ENCODE measurements around the gene SMG9.
"Not testable (repeated sequence)": the region's sequence is repeated elsewhere in the genome, so short reads cannot be mapped to it uniquely, and the experiment has no call there.

SMG9 gene

DNA sequence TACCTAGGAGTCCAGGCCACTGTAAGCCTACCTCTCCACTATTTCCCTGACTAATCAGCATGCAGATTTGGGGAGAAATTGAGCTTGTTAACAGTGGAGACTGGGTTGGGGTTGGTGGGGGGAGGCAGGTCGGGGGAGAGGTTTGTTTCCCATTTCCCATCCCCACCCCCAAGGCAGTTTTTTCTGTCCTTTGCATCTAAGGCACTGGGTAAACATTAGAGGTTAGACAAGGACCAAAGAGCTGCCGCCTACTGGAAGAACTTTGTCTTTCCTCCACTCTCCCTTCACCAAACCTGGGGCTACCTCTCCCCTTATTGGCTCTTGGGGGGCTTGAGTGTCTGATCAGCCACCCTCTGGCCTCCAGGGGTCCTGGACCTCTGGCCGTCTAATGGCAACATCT is 25.1 kb upstream of the SMG9 start:
- DNase-seq, result no peak

GRCh38 chr19:43779147-43779819 is 24.5 kb upstream of the SMG9 start:
- no peak for DNase-seq

DNA sequence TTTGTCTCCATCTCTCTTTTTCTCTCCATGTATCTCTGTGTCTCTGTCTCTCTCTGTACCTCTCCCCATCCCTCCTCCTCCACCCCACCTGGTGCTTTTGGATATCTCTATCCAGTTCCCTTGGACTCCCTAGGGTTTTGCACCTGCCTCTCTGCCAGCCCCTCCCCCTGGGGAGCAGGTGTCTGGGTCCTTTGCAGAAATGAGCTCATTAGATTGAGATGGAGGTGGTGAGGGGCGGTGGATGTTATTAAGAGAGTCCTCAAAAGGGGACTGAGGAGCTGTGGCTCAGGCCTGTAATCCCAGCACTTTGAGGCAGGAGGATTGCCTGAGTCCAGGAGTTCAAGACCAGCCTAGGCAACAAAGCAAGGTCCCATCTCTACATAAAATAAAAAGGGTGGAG is 23.9 kb upstream of the SMG9 start:
- no peak for DNase-seq

DNA sequence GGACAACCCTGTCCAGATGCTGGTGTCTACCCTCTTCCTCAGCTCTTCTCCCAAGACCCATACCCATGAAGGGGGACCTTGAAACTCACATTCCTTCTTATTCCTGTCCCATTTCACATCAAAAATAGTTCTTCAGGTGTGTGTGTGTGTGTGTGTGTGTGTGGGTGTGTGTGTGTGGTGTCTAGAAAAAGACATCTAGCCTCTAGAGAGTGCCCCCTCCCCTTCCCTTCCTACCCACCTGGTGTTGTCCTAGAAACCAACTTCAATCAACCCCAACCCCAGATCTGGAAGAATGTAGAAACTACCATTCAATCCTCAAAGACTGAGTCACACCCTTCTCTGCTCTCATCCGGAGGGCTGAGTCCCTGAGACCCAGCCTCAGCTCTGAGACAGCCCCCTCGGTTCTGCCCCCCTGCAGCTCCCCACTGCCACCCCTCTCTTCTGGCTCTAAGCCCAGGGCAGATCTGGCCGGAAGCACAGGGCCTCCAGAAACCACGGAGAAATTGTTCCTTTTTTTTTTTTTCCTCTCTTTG is 22.5 kb upstream of the SMG9 start:
- DNase-seq, result peak in 1 of 2 donors; percentile 91

- DNase-seq, result no peak
Observed at GRCh38 chr19:43776286-43776685, 21.5 kb upstream of the SMG9 start.

GRCh38 chr19:43775299-43775890 is 20.6 kb upstream of the SMG9 start:
- DNase-seq, result no peak

DNA sequence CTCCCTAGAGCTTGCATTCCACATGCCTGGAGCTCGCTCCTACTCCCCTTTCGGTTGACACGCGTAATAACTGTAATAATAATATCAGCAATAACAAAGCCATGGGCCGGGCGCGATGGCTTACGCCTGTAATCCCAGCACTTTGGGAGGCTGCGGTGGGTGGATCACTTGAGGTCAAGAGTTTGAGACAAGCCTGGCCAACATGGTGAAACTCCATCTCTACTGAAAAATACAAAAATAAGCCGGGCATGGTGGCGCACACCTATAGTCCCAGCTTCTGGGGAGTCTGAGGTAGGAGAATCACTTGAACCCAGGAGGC is 20.1 kb upstream of the SMG9 start:
- DNase-seq, result not testable (repeated sequence)

GRCh38 chr19:43774103-43774939 is 19.6 kb upstream of the SMG9 start:
- DNase-seq, result no peak

DNA sequence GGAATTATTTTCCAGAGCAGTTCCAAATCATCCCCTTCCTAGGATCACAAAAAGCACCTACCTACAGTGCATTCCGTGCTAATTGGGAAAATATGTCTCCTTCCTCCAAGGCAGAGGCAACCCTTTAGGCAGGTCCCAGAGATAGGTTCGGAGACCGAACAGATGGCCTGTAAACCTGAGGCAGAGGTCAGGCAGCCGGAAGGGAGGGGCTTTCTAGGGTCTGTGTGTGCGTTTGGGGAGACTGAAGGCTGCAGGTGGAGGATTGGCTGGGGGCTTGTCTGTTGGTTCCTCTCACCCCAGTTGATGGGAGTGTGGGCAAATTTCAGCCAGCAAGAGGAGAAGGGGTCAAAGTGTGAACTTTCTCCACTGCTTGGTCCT is 19.0 kb upstream of the SMG9 start:
- no peak for DNase-seq

GRCh38 chr19:43769256-43769655 is 14.5 kb upstream of the SMG9 start:
- no peak for DNase-seq

DNA sequence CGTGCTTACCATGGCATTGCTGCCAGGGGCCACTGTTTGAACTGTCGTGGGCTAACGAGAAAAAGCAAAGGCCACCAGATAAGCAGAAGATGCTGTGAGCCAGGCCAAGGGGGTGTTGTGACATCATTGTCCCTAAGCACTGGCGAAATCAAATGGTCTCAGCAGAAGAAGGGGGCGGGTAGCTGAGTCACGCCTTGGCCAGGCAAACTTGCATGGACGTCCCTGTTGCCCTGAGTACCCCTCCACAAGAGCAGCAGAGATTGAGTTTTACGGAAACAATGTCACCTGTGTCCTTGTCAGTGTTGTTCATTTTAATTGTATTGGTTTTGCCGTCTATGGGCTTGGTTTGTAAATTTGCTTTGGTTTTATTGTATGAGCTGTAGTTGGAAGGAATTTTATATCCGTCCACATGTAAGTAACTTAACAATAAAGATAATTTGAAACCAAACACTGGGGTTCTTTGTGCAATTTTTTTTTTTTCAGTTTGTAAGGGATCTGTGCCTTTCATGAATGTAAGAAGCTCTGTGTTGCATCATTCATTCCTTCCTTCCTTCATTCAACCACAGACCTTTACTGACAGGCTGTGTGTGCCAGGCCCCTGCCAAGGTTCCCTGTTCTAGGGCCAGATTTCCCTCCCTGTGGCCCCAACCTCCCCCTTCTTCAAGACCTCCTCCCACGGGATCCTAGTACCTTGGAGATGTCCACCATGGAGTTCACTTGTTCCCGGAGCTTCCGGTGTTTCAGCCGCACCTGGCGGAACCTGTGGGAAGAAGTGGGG is 13.7 kb upstream of the SMG9 start:
- peak in 1 of 2 donors; percentile 27 for DNase-seq

- DNase-seq, result no peak
Observed at GRCh38 chr19:43767818-43768217, 13.1 kb upstream of the SMG9 start.

- DNase-seq, result no peak
Observed at GRCh38 chr19:43767316-43767715, 12.6 kb upstream of the SMG9 start.

GRCh38 chr19:43766755-43767043 is 11.9 kb upstream of the SMG9 start:
- DNase-seq, result no peak

DNA sequence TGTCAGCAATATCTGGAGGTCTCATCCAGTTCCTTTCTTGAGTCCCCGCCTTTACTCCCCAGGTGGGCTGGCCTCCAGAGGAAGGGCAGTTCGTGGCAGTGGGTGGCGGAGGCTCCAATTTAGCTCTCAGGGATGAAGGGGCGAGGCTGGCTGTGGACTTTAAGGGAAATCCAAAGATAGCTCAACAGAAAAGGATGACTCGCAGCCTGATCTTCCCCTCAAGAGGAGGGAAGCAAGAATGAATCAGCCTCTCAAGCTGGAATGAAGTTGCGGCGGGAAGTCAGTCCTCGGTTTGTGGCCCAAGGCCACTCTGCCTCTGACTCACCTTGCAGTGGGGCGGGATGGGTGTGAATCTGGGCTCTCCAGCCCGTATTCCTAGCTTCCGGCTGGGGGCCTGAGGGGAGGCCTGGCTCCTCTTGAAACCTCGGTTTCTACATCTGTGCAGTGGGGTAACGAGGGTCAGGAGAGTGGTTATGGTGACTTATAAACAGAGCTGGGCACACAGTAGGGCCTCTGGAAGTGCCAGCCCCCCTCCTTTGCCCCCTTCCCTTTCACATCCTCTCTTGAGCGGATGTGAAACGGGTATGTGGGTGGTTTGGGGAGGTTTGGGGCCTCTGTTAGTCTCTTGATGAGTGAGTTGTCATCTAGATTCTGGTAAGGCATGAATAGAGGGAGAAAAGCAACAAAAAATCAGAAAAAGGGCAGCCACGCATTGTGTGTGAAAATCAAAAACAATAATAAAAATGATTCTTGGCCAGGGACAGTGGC is 10.5 kb upstream of the SMG9 start:
- DNase-seq, result peak; percentile 64 to 79

- not testable (repeated sequence) for DNase-seq
Observed at GRCh38 chr19:43764684-43765083, 9.9 kb upstream of the SMG9 start.

DNA sequence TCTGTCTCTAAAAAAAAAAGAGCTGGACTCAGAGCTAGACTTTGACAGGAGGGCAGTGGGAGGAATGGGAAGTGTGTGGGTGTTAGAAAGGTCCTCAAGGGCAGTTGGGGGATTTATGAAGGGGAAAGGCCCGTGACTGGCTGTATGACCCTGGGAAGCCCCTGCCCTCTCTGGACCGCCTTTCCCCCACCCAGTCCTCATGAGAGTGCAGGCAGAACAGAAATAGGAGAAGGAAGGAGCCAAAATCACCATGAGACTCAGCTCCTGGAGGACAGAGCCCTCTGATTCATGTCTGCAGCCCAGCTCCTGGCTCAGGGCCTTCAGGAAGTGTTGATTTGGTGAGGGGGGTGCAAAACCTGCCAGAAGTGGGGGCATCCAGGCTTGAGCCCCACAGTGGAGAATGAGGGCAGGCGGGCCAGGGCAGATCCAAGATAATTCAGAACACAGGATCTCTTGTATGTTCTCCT is 8.7 kb upstream of the SMG9 start:
- DNase-seq, result peak in 1 of 2 donors; percentile 22

GRCh38 chr19:43762814-43763213 is 8.1 kb upstream of the SMG9 start:
- no peak for DNase-seq

- DNase-seq, result no peak
Observed at GRCh38 chr19:43760941-43761340, 6.2 kb upstream of the SMG9 start.

- DNase-seq, result no peak
Observed at GRCh38 chr19:43759515-43759914, 4.8 kb upstream of the SMG9 start.

GRCh38 chr19:43755256-43755801 is 567 bp upstream of the SMG9 start:
- DNase-seq, result peak; percentile 32 to 79

DNA sequence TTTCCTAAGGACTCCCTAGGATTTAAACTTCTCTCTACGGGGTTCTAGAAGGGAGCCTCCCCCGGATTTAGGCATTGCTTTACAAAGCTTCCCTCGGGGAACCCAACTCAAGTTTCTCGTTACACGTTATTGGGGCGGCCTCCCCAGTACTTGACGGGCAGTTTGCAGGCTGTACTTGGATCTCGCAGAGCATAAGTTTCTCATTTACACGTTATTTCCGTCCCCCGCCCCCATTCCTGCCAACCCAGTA is 584 bp downstream of the SMG9 start:
- DNase-seq, result peak in 1 of 2 donors; percentile 50
